Peyer's patch (tissue), 4 donors: ENCODE measurements around the gene PAK6. TPM values are rescaled to one million over a fixed set of nuclear protein-coding genes. Genes with fewer than 3 reads are reported as not detected.

Experiments
- DNase-seq, 3 donors: peaks; one replicate each; pipeline ENCODE4 v3.0.0-alpha.2; 2017 to 2019
- H3K27ac ChIP-seq, 4 donors: fragments of 200-600 bp; sonication (generic); one replicate each; pipeline ENCODE4 v1.5.1; 2016 to 2019
- H3K27me3 ChIP-seq, 2 donors: fragments of 200-600 bp; sonication (generic); one replicate each; pipeline ENCODE4 v1.5.1; 2019
- H3K36me3 ChIP-seq, 3 donors: fragments of 200-600 bp; sonication (generic); one replicate each; pipeline ENCODE4 v1.5.1; 2016 to 2019
- H3K4me1 ChIP-seq, 4 donors: fragments of 200-600 bp; sonication (generic); one replicate each; pipeline ENCODE4 v1.5.1; 2016 to 2019
- H3K4me3 ChIP-seq, 4 donors: fragments of 200-600 bp; sonication (generic); 1 replicate in 3 of 4; 2 replicates in 1 of 4; pipeline ENCODE4 v1.5.1; 2016 to 2019; ENCODE audit warnings: mild to moderate bottlenecking in 1 of 4
- H3K9me3 ChIP-seq, 4 donors: fragments of 200-600 bp; sonication (generic); one replicate each; pipeline ENCODE4 v1.5.1; 2016 to 2019; ENCODE audit warnings: mild to moderate bottlenecking in 1 of 4
- CTCF ChIP-seq, 6 experiments: fragments of 450-650 bp in 4 of 6; fragments of 200-600 bp in 2 of 6; sonication (generic) in 1 of 6; IDR thresholded peaks; one replicate each; pipeline ENCODE4 v1.5.1; 2017 to 2019; ENCODE audit warnings: antibody characterized with exemption in 6 of 6, mild to moderate bottlenecking in 3 of 6, moderate library complexity in 1 of 6
- POLR2A ChIP-seq, 2 donors: fragments of 450-650 bp; IDR thresholded peaks; one replicate each; pipeline ENCODE4 v1.5.1; 2017; ENCODE audit warnings: antibody characterized with exemption in 2 of 2, mild to moderate bottlenecking in 2 of 2, moderate library complexity in 2 of 2
- total RNA-seq, 4 donors: library from RNA; depleted of rRNA; stranded (reverse); fragments of >200 nt; gene quantifications; one replicate each; pipeline ENCODE4 v1.1.0, GENCODE V29; 2016

Gene PAK6
- total RNA-seq, 4 donors from 2014 or later, result 3.3 to 4.7 TPM; not detected in 2

- H3K4me1 ChIP-seq, result peaks cover 0 to 17% (median 9%) of the 10 kb centered on the region in 4 donors
- H3K27ac ChIP-seq, result no peak overlapping the region
- no peak for TF ChIP-seq CTCF (IDR thresholded peaks at IDR 0.05)
- TF ChIP-seq POLR2A (IDR thresholded peaks at IDR 0.05), result no peak
- H3K4me3 ChIP-seq, result no peak overlapping the region
- H3K9me3 ChIP-seq, result no peaks in the 10 kb centered on the region
- H3K27me3 ChIP-seq, result no peaks in the 10 kb centered on the region
- no peaks in the 10 kb centered on the region for H3K36me3 ChIP-seq
- DNase-seq, result no peak
Observed at GRCh38 chr15:40256638-40257235, 17.9 kb downstream of the PAK6 start.

- Histone ChIP-seq H3K9me3 (no peaks in the 10 kb centered on the region), H3K27me3 (no peaks in the 10 kb centered on the region), H3K4me1 (peaks cover 0 to 7% (median 5%) of the 10 kb centered on the region in 4 donors), H3K4me3 (no peak overlapping the region), H3K27ac (no peak overlapping the region), H3K36me3 (no peaks in the 10 kb centered on the region)
- TF ChIP-seq CTCF (IDR thresholded peaks at IDR 0.05) (no peak), POLR2A (IDR thresholded peaks at IDR 0.05) (no peak)
- no peak for DNase-seq
Observed at GRCh38 chr15:40257656-40258450, 19.0 kb downstream of the PAK6 start.

GRCh38 chr15:40258544-40258943 lies 19.7 kb downstream of the PAK6 start:
- DNase-seq, result no peak
- Histone ChIP-seq H3K4me1 (peaks cover 0 to under 1% (median 0%) of the 10 kb centered on the region in 4 donors), H3K4me3 (no peak overlapping the region), H3K36me3 (no peaks in the 10 kb centered on the region), H3K27ac (no peak overlapping the region), H3K27me3 (no peaks in the 10 kb centered on the region), H3K9me3 (no peaks in the 10 kb centered on the region)
- TF ChIP-seq POLR2A (IDR thresholded peaks at IDR 0.05), result no peak
- TF ChIP-seq CTCF (IDR thresholded peaks at IDR 0.05), result no peak

- no peak for TF ChIP-seq POLR2A (IDR thresholded peaks at IDR 0.05)
- TF ChIP-seq CTCF (IDR thresholded peaks at IDR 0.05), result no peak
Observed at GRCh38 chr15:40259021-40259420, 20.2 kb downstream of the PAK6 start.

GRCh38 chr15:40263024-40263754 lies 24.3 kb downstream of the PAK6 start:
- Histone ChIP-seq H3K4me1 (no peaks in the 10 kb centered on the region), H3K27me3 (no peaks in the 10 kb centered on the region), H3K4me3 (no peak overlapping the region), H3K27ac (no peak overlapping the region), H3K9me3 (no peaks in the 10 kb centered on the region), H3K36me3 (no peaks in the 10 kb centered on the region)
- TF ChIP-seq CTCF (IDR thresholded peaks at IDR 0.05) (no peak), POLR2A (IDR thresholded peaks at IDR 0.05) (no peak)
- no peak for DNase-seq

More at GRCh38 chr15:40259021-40259420, 20.2 kb downstream of the PAK6 start:
- Histone ChIP-seq H3K9me3 (no peaks in the 10 kb centered on the region), H3K4me3 (no peak overlapping the region), H3K27me3 (no peaks in the 10 kb centered on the region), H3K36me3 (no peaks in the 10 kb centered on the region), H3K27ac (no peak overlapping the region), H3K4me1 (no peaks in the 10 kb centered on the region)
- no peak for DNase-seq
